Measurements from ENCODE around the gene OR1K1. TPM values are rescaled to one million over a fixed set of nuclear protein-coding genes. Genes with fewer than 3 reads are reported as not detected.

Gene OR1K1
- polyA plus RNA-seq, 1 donor (not counting 4 experiments of a cell fraction or from before 2014, with no cell fraction given): not detected

GRCh38 chr9:122785269-122785668 lies 14.7 kb upstream of the OR1K1 start:
- dilution Hi-C loops (cut with MboI; ENCODE audit: extremely low pct_ligation_motif_present, low sequenced_read_pairs): no loop called here
- H3K27me3 ChIP-seq (ENCODE audit: control insufficient read depth, extremely low read depth, insufficient read depth, low read length): no peaks in the 10 kb centered on the region
- no peaks in the 10 kb centered on the region for H3K79me2 ChIP-seq (ENCODE audit: control insufficient read depth, insufficient read depth, low read length)
- no peaks in the 10 kb centered on the region for H3K9me1 ChIP-seq (ENCODE audit: control insufficient read depth, extremely low read depth, insufficient read depth, low read length)
- no peaks in the 10 kb centered on the region for H4K20me1 ChIP-seq (ENCODE audit: control insufficient read depth, extremely low read depth, insufficient read depth, low read length)
- DNase-seq (ENCODE audit: low read depth, low spot score): no peak
- TF ChIP-seq, protein P1, sequence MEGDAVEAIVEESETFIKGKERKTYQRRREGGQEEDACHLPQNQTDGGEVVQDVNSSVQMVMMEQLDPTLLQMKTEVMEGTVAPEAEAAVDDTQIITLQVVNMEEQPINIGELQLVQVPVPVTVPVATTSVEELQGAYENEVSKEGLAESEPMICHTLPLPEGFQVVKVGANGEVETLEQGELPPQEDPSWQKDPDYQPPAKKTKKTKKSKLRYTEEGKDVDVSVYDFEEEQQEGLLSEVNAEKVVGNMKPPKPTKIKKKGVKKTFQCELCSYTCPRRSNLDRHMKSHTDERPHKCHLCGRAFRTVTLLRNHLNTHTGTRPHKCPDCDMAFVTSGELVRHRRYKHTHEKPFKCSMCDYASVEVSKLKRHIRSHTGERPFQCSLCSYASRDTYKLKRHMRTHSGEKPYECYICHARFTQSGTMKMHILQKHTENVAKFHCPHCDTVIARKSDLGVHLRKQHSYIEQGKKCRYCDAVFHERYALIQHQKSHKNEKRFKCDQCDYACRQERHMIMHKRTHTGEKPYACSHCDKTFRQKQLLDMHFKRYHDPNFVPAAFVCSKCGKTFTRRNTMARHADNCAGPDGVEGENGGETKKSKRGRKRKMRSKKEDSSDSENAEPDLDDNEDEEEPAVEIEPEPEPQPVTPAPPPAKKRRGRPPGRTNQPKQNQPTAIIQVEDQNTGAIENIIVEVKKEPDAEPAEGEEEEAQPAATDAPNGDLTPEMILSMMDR (optimal IDR thresholded peaks at IDR 0.05 in 1 of 3, IDR thresholded peaks at IDR 0.05 in 1 of 3, conservative IDR thresholded peaks at IDR 0.05 in 1 of 3; ENCODE audit: extremely low read depth in 1 of 3, insufficient read depth in 2 of 3, low read length in 3 of 3): no peak
- TF ChIP-seq EZH2 (IDR thresholded peaks at IDR 0.05; ENCODE audit: low read length): no peak
- no peak overlapping the region for H3K4me3 ChIP-seq (ENCODE audit: control insufficient read depth in 2 of 3, extremely low read depth in 1 of 3, insufficient read depth in 2 of 3, low read depth in 1 of 3, low read length in 3 of 3)
- no peaks in the 10 kb centered on the region for H3K36me3 ChIP-seq (ENCODE audit: control insufficient read depth in 2 of 2, extremely low read depth in 1 of 2, insufficient read depth in 2 of 2, low read length in 2 of 2)
- no peak overlapping the region for H2AFZ ChIP-seq (ENCODE audit: control insufficient read depth, low read length)
- no peaks in the 10 kb centered on the region for H3K9me3 ChIP-seq (ENCODE audit: control insufficient read depth, low read depth, low read length)
- H3K4me2 ChIP-seq (ENCODE audit: control insufficient read depth, extremely low read depth, insufficient read depth, low read depth, low read length): no peak overlapping the region
- no peaks in the 10 kb centered on the region for H3K4me1 ChIP-seq (ENCODE audit: control insufficient read depth, extremely low read depth, insufficient read depth, low read length)
- no peak for FAIRE-seq
- H3K9ac ChIP-seq (ENCODE audit: control insufficient read depth, extremely low read depth, insufficient read depth, low read length): no peak overlapping the region
- H3K27ac ChIP-seq (ENCODE audit: control insufficient read depth, insufficient read depth, low read length): no peak overlapping the region

DNA sequence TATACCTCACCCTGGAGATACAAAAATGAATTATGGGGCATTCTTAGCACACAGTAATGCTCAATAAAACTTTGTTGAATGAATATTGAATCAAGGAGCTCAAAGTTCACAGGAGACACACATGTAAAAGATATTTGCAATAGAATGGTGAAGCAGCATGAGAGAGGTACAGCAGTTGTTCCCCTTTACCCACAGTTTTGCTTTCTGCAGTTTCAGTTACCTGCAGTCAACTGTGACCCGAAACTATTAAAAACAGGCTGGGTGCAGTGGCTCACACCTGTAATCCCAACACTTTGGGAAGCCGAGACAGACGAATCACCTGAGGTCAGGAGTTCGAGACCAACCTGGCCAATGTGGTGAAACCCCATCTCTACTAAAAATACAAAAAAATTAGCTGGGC lies 13.6 kb upstream of the OR1K1 start:
- H3K79me2 ChIP-seq (ENCODE audit: control insufficient read depth, insufficient read depth, low read length): no peaks in the 10 kb centered on the region
- H3K27ac ChIP-seq (ENCODE audit: control insufficient read depth, insufficient read depth, low read length): no peak overlapping the region
- H2AFZ ChIP-seq (ENCODE audit: control insufficient read depth, low read length): no peak overlapping the region
- TF ChIP-seq EZH2 (IDR thresholded peaks at IDR 0.05; ENCODE audit: low read length): no peak
- TF ChIP-seq, protein P1 (optimal IDR thresholded peaks at IDR 0.05 in 1 of 3, IDR thresholded peaks at IDR 0.05 in 1 of 3, conservative IDR thresholded peaks at IDR 0.05 in 1 of 3; ENCODE audit: extremely low read depth in 1 of 3, insufficient read depth in 2 of 3, low read length in 3 of 3): no peak
- H3K9ac ChIP-seq (ENCODE audit: control insufficient read depth, extremely low read depth, insufficient read depth, low read length): no peak overlapping the region
- H4K20me1 ChIP-seq (ENCODE audit: control insufficient read depth, extremely low read depth, insufficient read depth, low read length): no peaks in the 10 kb centered on the region
- no peak overlapping the region for H3K4me3 ChIP-seq (ENCODE audit: control insufficient read depth in 2 of 3, extremely low read depth in 1 of 3, insufficient read depth in 2 of 3, low read depth in 1 of 3, low read length in 3 of 3)
- dilution Hi-C loops (cut with MboI; ENCODE audit: extremely low pct_ligation_motif_present, low sequenced_read_pairs): no loop called here
- no peak overlapping the region for H3K4me2 ChIP-seq (ENCODE audit: control insufficient read depth, extremely low read depth, insufficient read depth, low read depth, low read length)
- FAIRE-seq (no peak), DNase-seq (ENCODE audit: low read depth, low spot score) (no peak)
- no peaks in the 10 kb centered on the region for H3K27me3 ChIP-seq (ENCODE audit: control insufficient read depth, extremely low read depth, insufficient read depth, low read length)
- no peaks in the 10 kb centered on the region for H3K4me1 ChIP-seq (ENCODE audit: control insufficient read depth, extremely low read depth, insufficient read depth, low read length)
- H3K9me1 ChIP-seq (ENCODE audit: control insufficient read depth, extremely low read depth, insufficient read depth, low read length): no peaks in the 10 kb centered on the region
- H3K9me3 ChIP-seq (ENCODE audit: control insufficient read depth, low read depth, low read length): no peaks in the 10 kb centered on the region
- no peaks in the 10 kb centered on the region for H3K36me3 ChIP-seq (ENCODE audit: control insufficient read depth in 2 of 2, extremely low read depth in 1 of 2, insufficient read depth in 2 of 2, low read length in 2 of 2)

All from keratinocyte (primary cell).